HEK293 (cell line): ENCODE results near the gene RPS6KA4.
A peak's percentile ranks its signal among the peaks of the same experiment; 100 is the strongest.

Experiments used
- CTCF ChIA-PET: fragments of 350-600 bp; formaldehyde crosslinking; extraction: SDS; loops from one replicate; lab custom pipeline; 2021; ENCODE audit warnings: antibody characterized with exemption; lab: Yijun Ruan, JAX
- POLR2A ChIA-PET: fragments of 300-600 bp; formaldehyde crosslinking; extraction: SDS; loops from one replicate; lab custom pipeline; 2020; ENCODE audit warnings: antibody characterized with exemption, inconsistent platforms; lab: Yijun Ruan, JAX
- H3K27ac ChIP-seq: fragments of 200-500 bp; sonication (Bioruptor generic); 2 replicates; pipeline ENCODE4 v1.5.1; 2014; ENCODE audit warnings: low read depth, low read length, control low read depth, inconsistent platforms; ENCODE audit errors: extremely low read depth
- H3K36me3 ChIP-seq, 2 experiments: fragments of 200-500 bp in 1 of 2; sonication (Bioruptor generic) in 1 of 2; 1 replicate in 1 of 2; 2 replicates in 1 of 2; pipeline ENCODE4 v1.5.1; 2014 to 2017; ENCODE audit warnings: inconsistent platforms in 2 of 2, low read length in 2 of 2; ENCODE audit not compliant: control insufficient read depth in 2 of 2, insufficient read depth in 1 of 2
- H3K4me1 ChIP-seq: fragments of 200-500 bp; sonication (Bioruptor generic); 2 replicates; pipeline ENCODE4 v1.5.1; 2014; ENCODE audit warnings: mild to moderate bottlenecking, low read length, inconsistent platforms; ENCODE audit not compliant: control insufficient read depth, insufficient read depth
- H3K4me3 ChIP-seq: 2 replicates; pipeline ENCODE4 v1.5.1; 2011; ENCODE audit warnings: low read depth, mild to moderate bottlenecking, control low read depth, low read length, moderate library complexity
- H3K9me3 ChIP-seq: fragments of 200-500 bp; sonication (Bioruptor generic); 2 replicates; pipeline ENCODE4 v1.5.1; 2014; ENCODE audit warnings: low read depth, low read length, inconsistent platforms; ENCODE audit not compliant: control insufficient read depth, insufficient read depth
- CTCF ChIP-seq: fragments of 450-650 bp; formaldehyde crosslinking; IDR thresholded peaks from 2 replicates; pipeline ENCODE4 v1.5.1; 2016; ENCODE audit warnings: missing biosample characterization, missing genetic modification characterization
- ZBTB21 ChIP-seq: fragments of 450-650 bp; formaldehyde crosslinking; IDR thresholded peaks from 2 replicates; pipeline ENCODE4 v1.5.1; 2017; ENCODE audit warnings: missing biosample characterization, missing genetic modification characterization
- ZNF280D ChIP-seq: fragments of 450-650 bp; formaldehyde crosslinking; IDR thresholded peaks from 2 replicates; pipeline ENCODE4 v1.5.1; 2016; ENCODE audit warnings: missing biosample characterization, missing genetic modification characterization
- ZNF362 ChIP-seq: fragments of 450-650 bp; formaldehyde crosslinking; IDR thresholded peaks from 2 replicates; pipeline ENCODE4 v1.5.1; 2016; ENCODE audit warnings: missing biosample characterization, missing genetic modification characterization
- ZNF549 ChIP-seq: fragments of 450-650 bp; IDR thresholded peaks from 2 replicates; pipeline ENCODE4 v1.5.1; 2018; ENCODE audit warnings: missing biosample characterization, missing genetic modification characterization, mild to moderate bottlenecking, inconsistent platforms, moderate library complexity
- ZNF600 ChIP-seq: fragments of 450-650 bp; formaldehyde crosslinking; IDR thresholded peaks from 2 replicates; pipeline ENCODE4 v1.5.1; 2016; ENCODE audit warnings: missing biosample characterization, missing genetic modification characterization
- TF ChIP-seq, protein P1 (sequence below): fragments of 450-650 bp; formaldehyde crosslinking; IDR thresholded peaks from 2 replicates; pipeline ENCODE4 v1.5.1; 2016; ENCODE audit warnings: missing biosample characterization, missing genetic modification characterization
- TF ChIP-seq, protein P2 (sequence below): fragments of 450-650 bp; formaldehyde crosslinking; IDR thresholded peaks from 2 replicates; pipeline ENCODE4 v1.5.1; 2017; ENCODE audit warnings: missing biosample characterization, missing genetic modification characterization

Gene RPS6KA4

DNA sequence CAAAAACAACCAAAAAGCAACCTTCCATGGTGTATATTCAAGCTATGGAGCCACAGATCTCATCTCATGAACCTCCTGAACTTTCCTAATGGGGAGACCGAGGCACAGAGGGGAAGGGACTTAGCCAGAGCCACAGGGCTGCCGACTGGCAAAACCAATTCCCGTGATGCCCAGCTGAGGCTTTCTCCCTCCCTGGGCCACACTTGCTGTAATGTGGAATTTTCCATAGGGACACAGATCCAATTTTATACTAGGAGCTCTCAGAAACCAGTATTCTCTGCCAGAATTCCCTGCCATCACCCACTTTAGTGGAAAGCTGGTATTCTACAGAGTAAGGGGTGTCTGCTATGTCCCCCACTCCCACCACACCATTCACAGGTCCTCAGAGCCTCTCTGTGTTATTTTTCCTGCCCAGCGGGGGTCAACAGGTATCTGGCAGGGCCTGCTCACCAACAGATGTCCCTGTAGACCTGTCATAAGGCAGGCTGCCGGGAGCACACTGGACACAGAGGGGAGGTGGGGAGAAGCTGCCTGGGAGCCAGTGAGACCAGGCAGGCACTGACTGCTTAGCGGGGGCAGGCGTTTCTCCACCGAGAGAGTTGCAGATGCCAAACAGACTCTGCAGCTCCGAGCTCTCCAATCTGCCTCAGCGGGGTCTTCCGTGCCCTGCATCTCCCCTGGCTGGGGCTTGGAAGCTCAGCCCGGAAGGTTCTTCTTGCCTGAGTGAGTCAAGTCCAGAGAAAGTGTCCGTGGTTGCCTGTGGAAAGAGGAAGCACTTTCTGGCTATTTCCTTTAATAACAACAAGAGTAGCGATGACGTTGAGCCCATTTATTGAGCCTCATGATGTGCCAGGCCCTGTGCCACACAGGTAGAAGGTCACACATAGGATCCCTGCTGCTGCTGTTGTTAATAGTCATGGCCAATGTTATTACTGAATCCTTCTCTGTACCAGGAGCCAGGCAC, 26.3 kb downstream of the RPS6KA4 start (continued):
- TF ChIP-seq, protein P1, sequence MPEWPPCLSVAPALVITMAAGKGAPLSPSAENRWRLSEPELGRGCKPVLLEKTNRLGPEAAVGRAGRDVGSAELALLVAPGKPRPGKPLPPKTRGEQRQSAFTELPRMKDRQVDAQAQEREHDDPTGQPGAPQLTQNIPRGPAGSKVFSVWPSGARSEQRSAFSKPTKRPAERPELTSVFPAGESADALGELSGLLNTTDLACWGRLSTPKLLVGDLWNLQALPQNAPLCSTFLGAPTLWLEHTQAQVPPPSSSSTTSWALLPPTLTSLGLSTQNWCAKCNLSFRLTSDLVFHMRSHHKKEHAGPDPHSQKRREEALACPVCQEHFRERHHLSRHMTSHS (tag by site-specific recombination): no peak
- no peak for TF ChIP-seq CTCF (tag by site-specific recombination)
- no peak for TF ChIP-seq ZNF549 (tag by site-specific recombination)

- POLR2A ChIA-PET: interaction anchor here (0.8 to 1.5 kb wide), 2 partner anchors 10 to 68 kb away, joined by 3 read pairs; partner anchors contain the start of gene PRDX5
- H3K27ac ChIP-seq: no peak overlapping the region
Measured at GRCh38 chr11:64385945-64386704, 27.2 kb downstream of the RPS6KA4 start.

GRCh38 chr11:64387916-64388315, 29.0 kb downstream of the RPS6KA4 start:
- Histone ChIP-seq H3K36me3 (no peaks in the 10 kb centered on the region), H3K4me3 (no peak overlapping the region), H3K9me3 (no peaks in the 10 kb centered on the region), H3K27ac (no peak overlapping the region), H3K4me1 (no peaks in the 10 kb centered on the region)
- ChIA-PET POLR2A (no interaction called here), CTCF (interaction anchor here (0.5 to 0.6 kb wide), 3 partner anchors 33 to 380 kb away, joined by 3 to 5 read pairs (median 3); no protein-coding TSS in a partner anchor)
- TF ChIP-seq ZNF280D (tag by site-specific recombination): 0 out of 2 replicates have a peak, but pooled peaks have one; percentile 38
- no peak for TF ChIP-seq ZNF362 (tag by site-specific recombination)

More at GRCh38 chr11:64385945-64386704, 27.2 kb downstream of the RPS6KA4 start:
- H3K4me1 ChIP-seq: no peaks in the 10 kb centered on the region
- H3K36me3 ChIP-seq: no peaks in the 10 kb centered on the region
- CTCF ChIA-PET: interaction anchor here (1.1 kb wide), 2 partner anchors 54 to 303 kb away, joined by 4 to 5 read pairs; no protein-coding TSS in a partner anchor
- TF ChIP-seq, protein P2, sequence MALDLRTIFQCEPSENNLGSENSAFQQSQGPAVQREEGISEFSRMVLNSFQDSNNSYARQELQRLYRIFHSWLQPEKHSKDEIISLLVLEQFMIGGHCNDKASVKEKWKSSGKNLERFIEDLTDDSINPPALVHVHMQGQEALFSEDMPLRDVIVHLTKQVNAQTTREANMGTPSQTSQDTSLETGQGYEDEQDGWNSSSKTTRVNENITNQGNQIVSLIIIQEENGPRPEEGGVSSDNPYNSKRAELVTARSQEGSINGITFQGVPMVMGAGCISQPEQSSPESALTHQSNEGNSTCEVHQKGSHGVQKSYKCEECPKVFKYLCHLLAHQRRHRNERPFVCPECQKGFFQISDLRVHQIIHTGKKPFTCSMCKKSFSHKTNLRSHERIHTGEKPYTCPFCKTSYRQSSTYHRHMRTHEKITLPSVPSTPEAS: no peak
- TF ChIP-seq ZNF600 (peak; percentile 62), ZBTB21 (tag by site-specific recombination) (0 out of 2 replicates have a peak, but pooled peaks have one; percentile 14)
- H3K9me3 ChIP-seq: no peaks in the 10 kb centered on the region
- H3K4me3 ChIP-seq: no peak overlapping the region
